Dendritic cell treated with granulocyte-macrophage colony-stimulating factor and Interleukin-4, amounts not matched to agents 40 ng/mL and 50 ng/mL, for 4 days (primary cell): Measurements from ENCODE around the gene ABHD10.

Experiments used
- H3K27ac Mint-ChIP-seq: one replicate; pipeline ENCODE4 v1.8.0; 2022; ENCODE audit warnings: mild to moderate bottlenecking, mixed read lengths
- H3K27me3 Mint-ChIP-seq: one replicate; pipeline ENCODE4 v1.8.0; 2022; ENCODE audit warnings: mild to moderate bottlenecking, mixed read lengths
- H3K36me3 Mint-ChIP-seq: one replicate; pipeline ENCODE4 v1.8.0; 2022; ENCODE audit warnings: low read depth, mixed read lengths
- H3K4me1 Mint-ChIP-seq: one replicate; pipeline ENCODE4 v1.8.0; 2022; ENCODE audit warnings: low read depth, mixed read lengths
- H3K4me3 Mint-ChIP-seq: one replicate; pipeline ENCODE4 v1.8.0; 2022; ENCODE audit warnings: mild to moderate bottlenecking, moderate library complexity, mixed read lengths
- H3K9me3 Mint-ChIP-seq: one replicate; pipeline ENCODE4 v1.8.0; 2022; ENCODE audit warnings: mixed read lengths
- intact Hi-C: fragments of 100-400 bp; cut with micrococcal nuclease; formaldehyde crosslinking; loops from one replicate; pipeline ENCODE4 v1.15.0; 2022

ABHD10 gene

DNA sequence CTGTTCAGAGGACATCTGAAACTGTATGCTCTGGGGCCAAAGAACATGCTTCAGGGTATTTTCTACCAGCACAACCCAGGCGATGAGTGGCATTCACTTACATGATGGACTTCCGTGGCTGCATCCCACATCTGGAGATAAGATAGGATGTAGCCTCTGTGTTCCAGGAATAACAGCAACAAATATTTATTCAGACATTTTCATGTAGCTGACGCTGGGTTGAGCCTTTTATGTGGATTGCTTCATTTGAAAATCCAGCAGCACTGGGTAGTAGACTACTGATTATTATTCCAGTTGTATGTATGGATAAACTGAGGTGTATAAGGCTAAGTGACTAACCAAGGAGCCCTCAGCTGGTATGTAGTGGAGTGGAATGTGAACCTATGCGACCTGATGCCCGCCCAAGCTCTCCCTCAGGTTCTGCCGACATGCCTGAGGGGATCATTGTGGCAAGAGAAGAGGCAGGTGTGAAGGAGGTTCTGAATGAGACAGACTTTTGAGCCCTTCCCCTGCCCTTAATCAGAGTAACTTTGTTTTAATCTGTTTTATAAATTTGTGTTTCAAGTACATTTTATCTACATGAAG, 25.9 kb upstream of the ABHD10 start:
- H3K4me3 Mint-ChIP-seq = no peak overlapping the region
- no peaks in the 10 kb centered on the region for H3K4me1 Mint-ChIP-seq
- no peaks in the 10 kb centered on the region for H3K9me3 Mint-ChIP-seq
- no peaks in the 10 kb centered on the region for H3K27me3 Mint-ChIP-seq
- intact Hi-C loops = no loop called here
- no peaks in the 10 kb centered on the region for H3K36me3 Mint-ChIP-seq
- H3K27ac Mint-ChIP-seq = no peak overlapping the region

- Mint-ChIP-seq H3K4me1 (no peaks in the 10 kb centered on the region), H3K4me3 (no peak overlapping the region), H3K9me3 (no peaks in the 10 kb centered on the region), H3K27me3 (no peaks in the 10 kb centered on the region), H3K27ac (no peak overlapping the region), H3K36me3 (no peaks in the 10 kb centered on the region)
- intact Hi-C loops = no loop called here
Measured at GRCh38 chr3:111954228-111954990, 24.4 kb upstream of the ABHD10 start.

GRCh38 chr3:111955876-111956275, 22.9 kb upstream of the ABHD10 start:
- H3K4me1 Mint-ChIP-seq = no peaks in the 10 kb centered on the region
- H3K9me3 Mint-ChIP-seq = no peaks in the 10 kb centered on the region
- H3K36me3 Mint-ChIP-seq = no peaks in the 10 kb centered on the region
- H3K27me3 Mint-ChIP-seq = no peaks in the 10 kb centered on the region
- H3K4me3 Mint-ChIP-seq = no peak overlapping the region
- H3K27ac Mint-ChIP-seq = no peak overlapping the region
- intact Hi-C loops = no loop called here

DNA sequence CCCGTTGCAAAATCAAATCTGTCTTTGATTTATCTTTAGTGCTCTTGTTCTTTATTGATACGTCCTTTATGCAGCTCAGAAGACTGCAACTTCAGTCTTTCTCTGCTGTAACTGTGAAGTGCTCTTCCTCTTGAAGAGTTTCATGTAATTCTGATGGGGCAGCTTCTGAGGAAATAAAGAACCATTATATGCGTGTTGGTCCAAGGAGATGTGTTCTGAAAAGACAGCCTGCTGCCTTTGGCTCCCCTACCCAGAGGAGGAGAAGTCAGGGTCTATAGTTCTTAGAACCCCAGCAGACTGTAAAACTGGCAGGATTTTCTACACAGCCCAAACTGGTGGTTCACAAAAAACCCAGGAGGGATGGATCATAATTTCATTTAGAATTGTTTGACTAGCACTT, 22.4 kb upstream of the ABHD10 start:
- no peak overlapping the region for H3K27ac Mint-ChIP-seq
- no peaks in the 10 kb centered on the region for H3K36me3 Mint-ChIP-seq
- no peaks in the 10 kb centered on the region for H3K4me1 Mint-ChIP-seq
- H3K4me3 Mint-ChIP-seq = no peak overlapping the region
- intact Hi-C loops = no loop called here
- no peaks in the 10 kb centered on the region for H3K9me3 Mint-ChIP-seq
- no peaks in the 10 kb centered on the region for H3K27me3 Mint-ChIP-seq

- Mint-ChIP-seq H3K4me1 (no peaks in the 10 kb centered on the region), H3K4me3 (no peak overlapping the region), H3K9me3 (no peaks in the 10 kb centered on the region), H3K36me3 (no peaks in the 10 kb centered on the region), H3K27ac (no peak overlapping the region), H3K27me3 (no peaks in the 10 kb centered on the region)
- intact Hi-C loops = no loop called here
Measured at GRCh38 chr3:111956995-111957734, 21.7 kb upstream of the ABHD10 start.

GRCh38 chr3:111961461-111962164, 17.2 kb upstream of the ABHD10 start:
- Mint-ChIP-seq H3K36me3 (no peaks in the 10 kb centered on the region), H3K27ac (no peak overlapping the region), H3K27me3 (no peaks in the 10 kb centered on the region), H3K9me3 (no peaks in the 10 kb centered on the region), H3K4me1 (no peaks in the 10 kb centered on the region), H3K4me3 (no peak overlapping the region)
- intact Hi-C loops = no loop called here

GRCh38 chr3:111963424-111963823, 15.4 kb upstream of the ABHD10 start:
- Mint-ChIP-seq H3K9me3 (no peaks in the 10 kb centered on the region), H3K4me1 (peaks cover 11% of the 10 kb centered on the region), H3K27me3 (no peaks in the 10 kb centered on the region), H3K27ac (no peak overlapping the region), H3K36me3 (no peaks in the 10 kb centered on the region), H3K4me3 (no peak overlapping the region)
- intact Hi-C loops = no loop called here

GRCh38 chr3:111965484-111965883, 13.3 kb upstream of the ABHD10 start:
- Mint-ChIP-seq H3K27me3 (no peaks in the 10 kb centered on the region), H3K4me3 (no peak overlapping the region), H3K9me3 (no peaks in the 10 kb centered on the region), H3K36me3 (no peaks in the 10 kb centered on the region), H3K4me1 (peaks cover 11% of the 10 kb centered on the region), H3K27ac (no peak overlapping the region)
- intact Hi-C loops = loop anchor here (5.0 kb wide), 2 partner anchors 103 to 388 kb away; no protein-coding TSS in a partner anchor

- peak overlapping the region; percentile 47 for H3K27ac Mint-ChIP-seq
Measured at GRCh38 chr3:111967068-111967467, 11.8 kb upstream of the ABHD10 start.

GRCh38 chr3:111967651-111968274, 11.1 kb upstream of the ABHD10 start:
- intact Hi-C loops = loop anchor here (1.0 to 5.0 kb wide), 4 partner anchors 105 to 390 kb away; no protein-coding TSS in a partner anchor
- H3K27ac Mint-ChIP-seq = peak overlapping the region; percentile 47
- H3K4me3 Mint-ChIP-seq = no peak overlapping the region
- no peaks in the 10 kb centered on the region for H3K27me3 Mint-ChIP-seq
- H3K4me1 Mint-ChIP-seq = peaks cover 11% of the 10 kb centered on the region
- H3K36me3 Mint-ChIP-seq = no peaks in the 10 kb centered on the region
- H3K9me3 Mint-ChIP-seq = no peaks in the 10 kb centered on the region

More at GRCh38 chr3:111967068-111967467, 11.8 kb upstream of the ABHD10 start:
- Mint-ChIP-seq H3K4me1 (peaks cover 11% of the 10 kb centered on the region), H3K27me3 (no peaks in the 10 kb centered on the region), H3K36me3 (no peaks in the 10 kb centered on the region), H3K4me3 (no peak overlapping the region), H3K9me3 (no peaks in the 10 kb centered on the region)
- intact Hi-C loops = loop anchor here (1.0 to 5.0 kb wide), 4 partner anchors 105 to 390 kb away; no protein-coding TSS in a partner anchor

- Mint-ChIP-seq H3K27ac (no peak overlapping the region), H3K27me3 (no peaks in the 10 kb centered on the region), H3K4me3 (no peak overlapping the region), H3K9me3 (no peaks in the 10 kb centered on the region), H3K4me1 (peaks cover 11% of the 10 kb centered on the region), H3K36me3 (no peaks in the 10 kb centered on the region)
- intact Hi-C loops = loop anchor here (5.0 kb wide), 2 partner anchors 106 to 391 kb away; no protein-coding TSS in a partner anchor
Measured at GRCh38 chr3:111968319-111969054, 10.3 kb upstream of the ABHD10 start.

- Mint-ChIP-seq H3K36me3 (no peaks in the 10 kb centered on the region), H3K4me3 (no peak overlapping the region), H3K4me1 (peaks cover 11% of the 10 kb centered on the region), H3K27me3 (no peaks in the 10 kb centered on the region), H3K9me3 (no peaks in the 10 kb centered on the region), H3K27ac (no peak overlapping the region)
- intact Hi-C loops = no loop called here
Measured at GRCh38 chr3:111970376-111970775, 8.4 kb upstream of the ABHD10 start.
